KBM-7 (cell line): ENCODE results near the gene RFX8.
"Not testable (repeated sequence)": the region's sequence is repeated elsewhere in the genome, so short reads cannot be mapped to it uniquely, and the experiment has no call there.

ENCODE experiments used
- DNase-seq: peaks from one replicate; pipeline ENCODE4 v3.0.0-alpha.2; 2015
- in situ Hi-C: fragments of 300-500 bp; cut with MboI; formaldehyde crosslinking; loops from 2 replicates; pipeline ENCODE4 v1.14.3; 2020; ENCODE audit warnings: low sequenced_read_pairs, low pct_unique_long_range_greater_than_20kb, mixed read lengths

Gene RFX8

DNA sequence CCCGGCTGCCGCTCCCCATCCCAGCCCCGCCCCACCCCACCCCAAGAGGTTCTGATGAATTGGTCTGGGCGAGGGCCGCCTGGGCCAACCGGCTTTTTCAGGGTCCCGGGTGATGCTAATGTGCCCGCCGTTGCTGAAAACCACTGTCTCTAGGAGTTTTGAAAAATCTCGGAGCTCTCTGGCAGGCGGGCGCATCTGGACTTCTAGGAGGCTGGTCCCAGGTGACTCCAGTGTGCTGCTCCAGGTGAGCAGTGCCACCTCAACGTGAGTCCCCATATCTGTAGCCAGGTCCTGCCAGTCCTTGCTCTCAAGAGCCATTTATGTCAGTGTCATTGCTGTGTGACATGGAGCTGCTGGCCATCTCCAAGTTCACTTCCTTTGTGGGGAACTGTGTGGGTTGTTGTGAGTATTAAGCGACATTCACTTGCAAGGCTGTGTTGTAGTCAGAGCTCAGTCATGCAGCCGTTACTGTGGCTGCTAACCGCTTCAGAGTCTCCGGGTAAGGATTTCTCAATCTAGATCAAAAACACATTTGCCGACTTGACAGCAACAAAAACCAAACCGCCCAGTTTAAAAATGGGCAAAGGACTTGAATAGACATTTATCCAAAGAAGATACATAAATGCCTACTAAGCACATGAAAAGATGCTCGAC is at the start of gene RFX8:
Gene RFX8 (minus strand): TSS at position 382 of the 654 bp plus-strand sequence. CDS start 8,264 bp downstream, outside the sequence.
- DNase-seq: peak; percentile 85
- in situ Hi-C loops: no loop called here

GRCh38 chr2:101521487-101521886 is 46.6 kb upstream of the RFX8 start:
- in situ Hi-C loops: no loop called here
- DNase-seq: no peak

DNA sequence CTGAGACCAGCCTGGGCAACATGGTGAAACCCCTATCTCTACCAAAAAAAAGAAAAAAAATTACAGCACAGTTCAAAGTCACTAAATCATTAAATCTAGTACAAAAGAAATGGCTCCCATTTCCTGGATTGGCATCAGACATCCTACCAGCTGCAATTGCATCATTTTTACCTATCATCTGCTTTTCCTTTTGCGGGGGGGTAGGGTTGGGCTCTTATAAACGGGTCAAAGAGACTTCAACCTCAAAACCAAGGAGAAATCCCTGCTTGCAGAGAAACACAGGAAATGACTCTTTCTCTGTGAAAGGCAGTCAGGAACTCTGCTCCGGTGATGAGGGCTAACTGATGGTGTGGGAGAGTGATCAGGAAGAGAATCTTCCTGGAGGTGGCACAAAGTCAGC is 45.3 kb upstream of the RFX8 start:
- in situ Hi-C loops: no loop called here
- DNase-seq: no peak

- in situ Hi-C loops: no loop called here
- no peak for DNase-seq
Observed at GRCh38 chr2:101518578-101519492, 43.9 kb upstream of the RFX8 start.

DNA sequence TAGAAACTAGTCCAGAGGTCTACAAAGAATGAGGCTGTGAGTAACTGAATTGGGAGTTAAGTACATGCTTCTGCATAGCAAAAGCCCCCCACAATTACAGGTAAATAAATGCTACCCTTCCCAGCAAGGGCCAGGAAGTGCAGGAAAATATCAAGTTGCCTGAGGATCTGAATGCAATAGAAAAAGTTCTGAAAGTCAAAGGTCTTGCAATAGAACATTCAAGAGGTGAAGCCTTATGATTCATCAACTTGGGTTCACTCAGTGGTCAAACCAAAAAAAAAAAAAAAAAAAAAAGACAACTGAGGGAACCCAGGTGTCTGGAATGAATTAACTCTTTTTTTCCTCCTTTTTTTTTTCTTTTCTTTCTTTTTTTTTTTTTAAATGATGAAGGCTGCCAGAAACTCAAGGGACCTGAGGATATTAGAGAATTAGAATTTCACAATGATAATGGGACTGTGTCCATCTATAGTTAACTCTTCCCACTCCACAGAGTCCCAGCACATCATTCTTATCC is 42.9 kb upstream of the RFX8 start:
- DNase-seq: no peak
- in situ Hi-C loops: no loop called here

DNA sequence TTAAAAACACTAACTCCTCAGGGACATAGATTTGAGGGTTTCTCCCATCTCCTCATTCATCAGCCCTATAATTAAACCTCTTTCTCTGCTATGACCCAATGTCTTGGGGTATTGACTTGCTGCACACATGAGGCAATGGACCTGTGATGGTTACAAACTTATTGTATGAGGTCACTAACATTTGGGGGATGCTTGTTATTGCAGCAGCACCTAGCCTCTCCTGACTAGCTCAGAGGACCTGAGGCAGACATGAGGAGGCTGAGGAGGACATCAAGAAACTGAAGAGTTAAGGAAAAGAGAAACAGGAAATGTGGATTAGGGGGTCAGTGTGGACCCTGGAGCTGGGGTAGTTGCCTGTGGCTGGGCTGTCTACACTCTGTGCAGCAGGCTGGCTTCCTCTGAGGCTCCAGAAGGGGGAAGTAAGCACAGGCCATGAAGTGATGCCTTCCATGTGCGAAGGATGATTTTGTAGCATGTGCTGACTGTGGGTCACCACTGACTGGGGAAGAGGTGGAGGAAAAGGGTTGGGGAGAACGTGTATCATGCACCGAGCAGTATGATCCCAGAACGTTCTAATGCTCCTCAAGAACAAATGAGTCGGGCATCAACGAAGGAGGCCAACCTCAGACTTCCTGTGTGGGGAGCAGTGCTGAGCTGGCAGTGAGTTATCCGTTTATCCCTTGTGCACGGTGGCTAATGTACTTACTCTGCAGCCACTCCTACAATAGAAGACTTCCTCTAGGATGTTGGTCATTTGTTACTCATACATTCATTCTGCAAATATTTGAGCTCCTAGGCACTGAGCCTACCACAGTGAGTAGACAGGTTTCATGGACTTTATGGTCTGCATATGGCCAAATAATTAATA is 42.1 kb upstream of the RFX8 start:
- DNase-seq: peak; percentile 78
- in situ Hi-C loops: no loop called here

- no peak for DNase-seq
- in situ Hi-C loops: no loop called here
Observed at GRCh38 chr2:101516349-101516748, 41.4 kb upstream of the RFX8 start.

DNA sequence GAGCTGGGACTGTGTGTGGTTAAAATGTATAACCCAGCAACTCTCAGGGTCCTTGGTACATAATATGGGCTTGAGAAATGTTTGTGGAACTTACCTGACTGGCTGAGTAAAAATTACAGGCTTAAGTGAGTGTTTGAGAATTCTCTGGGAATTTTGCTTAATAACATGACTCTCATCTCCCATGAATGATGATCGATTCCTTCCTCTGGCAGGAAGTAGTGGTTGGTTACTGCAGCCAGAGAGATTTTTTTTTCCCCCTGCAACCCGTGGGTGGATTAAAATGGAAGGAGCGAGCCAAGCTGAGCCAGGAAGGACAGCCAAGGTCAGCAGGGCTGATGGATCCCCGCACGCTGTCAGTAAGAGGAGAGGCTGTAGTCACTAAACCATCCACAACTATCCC is 40.6 kb upstream of the RFX8 start:
- in situ Hi-C loops: no loop called here
- DNase-seq: no peak

DNA sequence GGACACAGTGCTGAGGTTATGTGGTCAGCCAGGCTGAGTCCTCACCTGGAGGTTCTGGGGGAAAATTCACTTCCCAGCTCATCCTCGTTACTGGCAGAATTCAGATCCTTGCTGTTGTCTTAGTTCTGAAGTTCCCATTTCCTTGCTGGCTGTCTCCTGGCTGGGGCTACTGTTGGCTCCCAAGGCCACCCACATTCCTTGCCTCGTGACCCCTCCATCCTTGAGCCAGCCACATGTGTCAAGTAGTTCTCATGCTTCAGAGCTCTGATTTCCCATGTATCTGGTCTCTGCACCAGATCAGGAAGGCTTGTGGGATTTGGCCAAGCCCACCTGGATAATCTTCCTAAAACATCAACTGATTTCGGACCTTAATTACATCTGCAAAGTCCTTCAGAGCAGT is 38.1 kb upstream of the RFX8 start:
- in situ Hi-C loops: no loop called here
- DNase-seq: no peak

- no peak for DNase-seq
- in situ Hi-C loops: no loop called here
Observed at GRCh38 chr2:101511381-101511780, 36.5 kb upstream of the RFX8 start.

- no peak for DNase-seq
- in situ Hi-C loops: no loop called here
Observed at GRCh38 chr2:101509499-101510284, 34.8 kb upstream of the RFX8 start.

- DNase-seq: no peak
- in situ Hi-C loops: no loop called here
Observed at GRCh38 chr2:101508636-101509035, 33.7 kb upstream of the RFX8 start.

- in situ Hi-C loops, DNase-seq: not testable (repeated sequence)
Observed at GRCh38 chr2:101505276-101505675, 30.4 kb upstream of the RFX8 start.

GRCh38 chr2:101504744-101505143 is 29.8 kb upstream of the RFX8 start:
- DNase-seq, in situ Hi-C loops: not testable (repeated sequence)

DNA sequence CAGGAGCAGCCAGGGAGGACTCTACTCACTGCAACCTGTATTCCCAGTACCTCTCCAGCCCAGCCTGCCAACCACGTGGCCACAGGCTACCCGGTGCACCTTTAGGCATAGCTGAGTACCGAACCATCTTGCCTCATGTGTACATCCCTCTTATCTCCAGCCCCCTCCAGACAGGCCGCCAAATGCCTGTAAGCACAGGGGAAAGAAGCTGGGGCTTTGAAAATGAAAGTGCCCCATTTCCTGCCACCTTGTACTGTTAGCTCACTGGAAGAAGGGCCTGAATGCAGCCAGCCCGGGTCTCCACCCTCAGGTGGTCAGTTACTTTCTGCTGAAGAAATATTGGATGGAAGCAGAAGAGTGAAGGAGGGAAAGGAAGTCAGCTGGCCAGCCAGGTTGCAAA is 27.2 kb upstream of the RFX8 start:
- in situ Hi-C loops: no loop called here
- DNase-seq: no peak

DNA sequence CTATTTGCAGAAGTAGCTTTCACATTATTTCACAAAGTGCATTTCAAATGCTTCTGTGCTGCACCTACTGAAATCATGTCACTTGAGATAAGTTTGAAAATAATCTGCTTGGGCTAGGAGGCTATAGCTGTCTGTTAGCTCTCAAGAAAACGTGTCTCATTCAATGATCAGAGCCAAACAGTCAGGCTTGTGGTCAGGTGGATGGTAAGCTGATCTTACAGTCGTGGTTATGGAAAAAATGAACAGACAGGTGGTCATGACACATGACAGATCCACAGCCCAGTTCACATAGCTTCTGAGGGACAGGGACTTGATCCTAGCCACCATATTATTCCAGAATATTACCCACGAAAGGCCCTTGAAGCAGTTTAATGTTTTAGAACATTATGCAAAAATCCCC is 26.5 kb upstream of the RFX8 start:
- DNase-seq: no peak
- in situ Hi-C loops: no loop called here

DNA sequence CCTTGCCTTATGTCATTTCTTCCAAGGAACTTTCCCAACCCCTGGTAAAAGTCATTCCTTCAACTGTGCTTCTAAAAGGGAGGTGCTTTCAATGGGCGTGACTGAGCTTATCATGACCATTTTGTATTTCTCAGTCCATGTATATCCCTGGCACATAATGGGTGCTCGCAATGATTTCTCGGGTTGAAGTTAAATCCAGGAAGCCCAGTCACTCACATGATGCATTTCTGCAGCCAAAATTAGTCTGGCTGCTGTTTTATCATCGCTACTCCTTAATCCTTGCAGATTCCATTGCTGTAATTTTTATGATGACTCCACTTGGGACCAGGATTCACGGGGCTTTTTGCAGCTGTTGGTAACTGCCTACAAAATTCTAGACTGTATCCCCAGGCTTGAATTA is 25.9 kb upstream of the RFX8 start:
- DNase-seq: no peak
- in situ Hi-C loops: no loop called here

DNA sequence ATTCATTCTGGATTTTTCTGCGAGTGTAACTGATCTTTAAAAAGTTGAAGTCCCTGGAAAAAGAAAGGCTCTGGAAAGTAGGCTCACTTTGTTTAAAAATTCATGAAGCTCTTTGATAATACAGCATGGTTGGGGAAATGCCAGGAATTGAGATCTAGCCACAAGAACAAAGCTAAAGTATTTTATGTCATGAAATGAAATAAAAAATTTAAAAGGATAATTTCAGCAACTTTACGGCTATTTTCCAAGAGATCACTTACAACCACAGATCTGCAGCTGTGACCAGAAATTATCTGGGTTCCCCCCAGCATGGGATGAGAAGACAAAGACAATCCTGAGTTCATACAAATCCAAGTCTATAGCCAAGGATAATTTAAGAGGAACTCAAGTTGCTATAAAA is 25.3 kb upstream of the RFX8 start:
- no peak for DNase-seq

GRCh38 chr2:101496279-101496678 is 21.4 kb upstream of the RFX8 start:
- no peak for DNase-seq
- in situ Hi-C loops: no loop called here

More for the DNA sequence above, 25.3 kb upstream of the RFX8 start:
- in situ Hi-C loops: no loop called here
